ACHN (cell line): ENCODE results near the gene PARVA.

Source experiments
- DNase-seq: peaks from one replicate; pipeline ENCODE4 v3.0.0-alpha.2; 2015
- in situ Hi-C: cut with HindIII; loops from 2 replicates; pipeline ENCODE4 v1.10.0; 2017; ENCODE audit warnings: low sequenced_read_pairs, low pct_ligation_motif_present, low pct_unique_long_range_greater_than_20kb

PARVA gene

GRCh38 chr11:12556788-12557384 is 179.5 kb downstream of the PARVA start:
- in situ Hi-C loops: no loop called here
- DNase-seq: peak; percentile 84

DNA sequence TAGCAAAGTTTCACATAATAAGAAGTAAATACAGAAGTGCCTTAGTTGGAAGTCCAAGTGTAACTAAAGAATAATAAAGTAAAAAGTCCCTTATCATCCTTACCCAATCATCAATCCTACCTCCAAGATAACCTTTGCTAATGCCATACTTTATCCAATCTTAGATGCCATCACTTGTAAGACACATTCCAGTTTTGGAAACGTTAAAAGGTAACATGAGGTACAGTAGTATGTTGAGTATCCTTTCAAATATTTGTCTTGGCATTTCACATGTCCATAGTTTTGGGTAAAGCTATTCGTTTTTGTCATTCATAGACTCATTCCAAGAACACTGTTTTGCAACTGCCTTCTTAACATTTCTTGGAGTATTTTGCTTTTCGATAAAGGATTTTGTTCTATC is 181.6 kb downstream of the PARVA start:
- in situ Hi-C loops: no loop called here
- no peak for DNase-seq

DNA sequence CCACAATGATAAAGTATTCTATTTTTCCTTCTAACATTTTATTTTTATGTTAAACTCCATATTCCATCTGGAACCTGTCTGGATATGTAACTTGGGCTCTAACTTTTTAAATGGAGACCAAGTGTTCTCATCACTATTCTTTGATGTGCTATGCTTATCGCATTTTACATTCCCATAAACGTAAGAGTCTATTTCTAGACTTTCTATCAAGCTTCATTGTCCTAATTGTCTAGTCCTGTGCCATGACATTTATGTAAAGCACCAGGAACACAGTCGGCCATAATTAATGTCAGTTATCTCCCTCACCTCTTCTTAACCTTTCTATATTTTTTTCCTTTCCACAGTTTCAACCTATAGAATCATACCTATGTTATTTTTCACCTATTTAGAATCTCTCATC is 183.0 kb downstream of the PARVA start:
- in situ Hi-C loops: no loop called here

GRCh38 chr11:12560861-12561260 is 183.5 kb downstream of the PARVA start:
- in situ Hi-C loops: no loop called here
- DNase-seq: no peak

More for the DNA sequence above, 183.0 kb downstream of the PARVA start:
- no peak for DNase-seq

DNA sequence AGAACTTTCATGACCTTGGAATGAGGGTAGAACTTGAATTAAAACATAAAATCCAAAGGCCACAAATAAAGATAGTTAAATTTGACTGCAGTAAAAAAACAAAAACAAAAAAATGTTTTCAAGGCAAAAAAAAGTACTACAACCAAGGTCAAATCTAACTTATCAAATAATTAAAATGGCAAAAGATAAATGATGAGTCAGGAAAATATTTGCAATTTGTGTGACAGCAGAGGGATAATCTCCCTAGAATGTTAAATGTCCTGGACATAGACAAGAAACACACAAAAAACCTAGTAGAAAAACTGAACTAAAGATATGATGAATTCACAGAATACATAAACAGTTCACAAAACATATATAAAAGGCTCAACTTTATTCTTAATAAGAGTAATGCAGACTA is 186.6 kb downstream of the PARVA start:
- DNase-seq: no peak
- in situ Hi-C loops: no loop called here

DNA sequence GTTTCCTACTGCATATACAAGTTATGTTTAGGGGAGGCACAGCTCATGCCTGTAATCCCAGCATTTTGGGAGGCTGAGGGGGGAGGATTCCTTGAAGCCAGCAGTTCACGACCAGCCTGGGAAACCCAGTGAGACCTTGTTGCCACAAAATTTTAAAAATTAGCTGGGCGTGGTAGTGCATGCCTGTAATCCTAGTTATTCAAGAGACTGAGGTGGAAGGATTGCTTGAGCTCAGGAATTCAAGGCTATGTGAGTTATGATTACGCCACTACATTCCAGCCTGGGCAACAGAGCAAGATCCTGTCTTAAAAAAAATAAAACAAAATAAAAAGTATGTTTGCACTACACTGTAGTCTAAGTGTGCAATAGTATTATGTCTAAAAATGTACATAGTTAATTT is 188.0 kb downstream of the PARVA start:
- in situ Hi-C loops: no loop called here
- DNase-seq: no peak

DNA sequence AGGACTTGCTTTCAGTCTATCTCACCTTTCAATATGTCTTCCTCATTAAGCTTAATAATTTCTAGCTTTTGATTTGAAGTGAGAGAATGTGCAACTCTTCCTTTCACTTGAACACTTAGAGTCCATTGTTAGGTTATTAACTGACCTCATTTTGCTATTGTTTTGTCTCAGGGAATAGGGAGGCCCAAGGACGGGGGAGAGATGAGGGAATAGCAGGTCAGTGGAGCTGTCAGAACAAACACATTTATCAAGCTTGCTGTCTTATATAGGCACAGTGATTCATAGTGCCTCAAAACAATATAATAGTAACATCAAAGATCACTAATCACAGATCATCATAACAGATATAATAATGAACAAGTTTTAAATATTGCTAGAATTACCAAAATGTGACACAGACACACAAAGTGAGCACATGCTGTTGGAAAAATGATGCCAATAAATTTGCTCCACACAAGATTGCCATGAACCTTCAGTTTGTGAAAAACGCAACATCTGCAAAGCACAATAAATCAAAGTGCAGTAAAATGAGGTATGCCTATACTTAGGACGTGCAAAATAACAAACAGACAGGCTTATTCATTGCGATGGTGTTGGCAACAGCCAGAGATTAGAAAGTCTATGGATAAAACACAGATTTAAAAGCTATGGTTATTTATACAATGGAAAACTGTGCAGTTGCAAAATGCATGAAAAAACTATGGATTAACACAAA is 190.5 kb downstream of the PARVA start:
- in situ Hi-C loops: no loop called here

DNA sequence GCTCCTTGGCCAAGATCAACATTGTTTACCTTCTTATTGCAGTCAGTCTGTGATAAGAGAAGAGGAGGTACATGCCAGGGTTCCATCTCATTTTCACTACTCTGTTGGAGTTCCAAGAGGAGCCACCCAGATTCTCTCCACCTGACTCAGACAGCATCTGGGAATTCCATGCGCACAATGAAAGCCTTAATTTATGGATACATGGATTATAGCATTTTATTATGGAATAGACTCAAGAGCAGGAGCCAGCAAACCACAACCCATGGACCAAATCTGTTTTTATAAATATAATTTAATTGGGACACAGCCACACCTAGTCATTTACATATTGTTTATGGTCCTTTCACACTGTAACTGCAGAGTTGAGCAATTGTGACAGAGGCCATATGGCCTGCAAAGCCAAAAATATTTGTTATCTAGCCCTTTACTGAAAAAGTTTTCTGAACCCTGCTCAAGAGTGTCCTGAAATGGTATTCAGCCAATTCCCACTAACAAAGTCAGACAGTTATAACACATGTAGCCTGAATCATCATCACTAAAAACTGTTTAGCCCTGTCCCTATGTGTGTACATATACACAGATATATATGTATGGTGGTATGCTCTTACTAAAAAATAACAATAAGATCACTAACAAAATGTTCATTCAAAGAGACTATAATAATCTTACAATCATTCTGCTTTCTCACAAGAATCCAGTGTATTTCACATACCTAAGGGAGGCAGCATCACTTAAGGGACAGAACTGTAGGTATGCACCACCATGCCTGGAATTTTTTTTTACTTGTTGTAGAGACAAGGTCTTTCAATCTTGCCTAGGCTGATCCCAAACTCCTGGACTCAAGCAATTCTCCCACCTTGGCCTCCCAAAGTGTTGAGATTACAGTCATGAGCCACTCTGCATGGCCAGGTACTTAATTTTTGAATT is 192.4 kb downstream of the PARVA start:
- DNase-seq: no peak
- in situ Hi-C loops: no loop called here

More for the DNA sequence above, 190.5 kb downstream of the PARVA start:
- DNase-seq: no peak

GRCh38 chr11:12573707-12574485 is 196.5 kb downstream of the PARVA start:
- no peak for DNase-seq
- in situ Hi-C loops: no loop called here

DNA sequence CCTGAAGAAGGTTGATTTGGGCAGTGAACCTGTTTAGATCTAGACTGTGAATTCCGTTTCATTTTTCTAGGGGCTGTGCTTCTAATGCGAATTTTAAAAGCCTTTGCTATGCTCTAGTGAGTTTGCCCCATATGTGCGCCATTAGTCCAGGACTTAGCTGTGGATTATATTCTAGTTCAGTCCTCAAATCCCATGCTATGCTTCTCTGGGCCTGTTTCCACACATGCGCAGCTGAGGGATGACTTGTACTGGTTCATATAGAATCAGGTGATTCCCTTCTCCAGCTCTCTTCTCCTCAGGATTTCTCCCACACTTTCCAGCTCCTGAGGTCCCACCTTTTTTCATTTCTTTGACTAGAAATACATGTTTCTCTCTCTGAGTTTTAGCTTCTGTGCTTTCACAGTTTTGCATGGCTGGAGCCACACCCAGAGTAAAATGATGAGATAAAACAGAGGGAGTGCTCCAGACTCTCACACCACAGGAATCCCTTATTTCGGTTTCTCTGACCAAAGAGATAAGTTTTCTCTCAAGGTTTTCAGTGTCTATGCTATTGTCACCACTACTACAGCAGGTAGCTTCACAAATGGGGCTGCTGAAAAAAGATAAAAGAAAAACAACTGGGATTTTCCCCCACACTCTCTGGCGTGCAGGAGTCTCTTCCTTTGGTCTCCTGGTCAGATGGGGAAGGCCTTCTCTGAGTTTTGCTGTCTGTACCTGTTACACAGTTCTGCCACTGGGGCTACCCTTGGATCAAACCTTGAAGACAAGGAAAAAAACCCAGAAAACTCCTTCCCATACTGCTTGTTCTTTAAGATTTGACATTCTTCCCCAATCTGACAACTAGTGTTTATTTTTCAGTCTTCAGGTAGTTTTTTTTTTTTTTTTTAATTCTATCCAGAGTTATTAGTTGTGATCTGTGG is 200.6 kb downstream of the PARVA start:
- in situ Hi-C loops: no loop called here

DNA sequence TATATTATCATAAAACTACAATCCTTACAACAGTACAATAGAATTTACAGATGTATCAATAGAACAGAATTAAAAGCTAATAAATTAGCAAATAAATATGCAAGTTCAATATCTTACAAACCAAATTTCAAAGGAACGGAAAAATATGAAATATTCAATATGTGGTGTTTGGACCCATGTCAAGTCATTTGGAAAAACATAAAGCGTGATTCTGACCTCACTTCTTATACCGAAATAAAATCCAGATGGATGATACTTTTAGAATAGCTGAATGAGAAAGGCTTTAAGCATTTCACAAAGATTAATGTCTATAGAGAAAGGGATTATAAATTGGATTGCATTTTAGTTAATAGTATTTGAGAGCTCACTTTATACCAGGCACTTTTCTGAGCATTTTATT is 204.0 kb downstream of the PARVA start:
- in situ Hi-C loops: no loop called here
- DNase-seq: no peak

More for the DNA sequence above, 200.6 kb downstream of the PARVA start:
- no peak for DNase-seq

- in situ Hi-C loops: no loop called here
- DNase-seq: peak; percentile 86
Measured at GRCh38 chr11:12581923-12582322, 204.6 kb downstream of the PARVA start.
